ENCODE data around the gene DENND5A. TPM values are rescaled to one million over a fixed set of nuclear protein-coding genes. Genes with fewer than 3 reads are reported as not detected.

DENND5A gene
- total RNA-seq, 2 donors from 2014 or later: 22.1 to 31.3 TPM

DNA sequence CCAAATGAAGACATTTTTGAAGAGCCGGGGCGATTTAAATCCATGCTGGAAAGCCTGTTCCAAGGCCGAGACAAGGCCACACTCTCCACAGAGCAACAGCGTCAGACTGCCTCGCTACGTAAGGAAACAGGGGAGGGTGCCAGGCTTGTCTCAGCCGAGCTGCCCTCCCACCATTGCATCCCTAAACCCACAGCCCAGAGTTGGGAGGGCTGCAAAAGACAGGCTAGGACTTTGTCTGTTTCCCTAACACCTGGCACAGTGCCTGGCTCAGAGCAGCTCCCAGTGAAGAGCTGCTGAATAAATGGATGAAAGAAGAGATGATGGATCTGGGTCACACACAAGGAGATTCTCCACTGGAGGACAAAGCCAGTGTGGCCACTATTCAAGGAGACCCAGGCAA, 122.4 kb downstream of the DENND5A start:
- intact Hi-C loops (cut with DNase I): loop anchor here (5.0 kb wide), 1 partner anchor 125 kb away; no protein-coding TSS in a partner anchor
- ATAC-seq (no peak), DNase-seq (no peak)
- peaks cover 0 to 25% of the 10 kb centered on the region in 2 donors for H3K36me3 ChIP-seq (replicated peaks in 1 of 2; ENCODE audit: insufficient read depth in 1 of 2, low read depth in 2 of 2)
- H3K27ac ChIP-seq: no peak overlapping the region
- peaks cover 31% of the 10 kb centered on the region for H3K4me1 ChIP-seq
- no peaks in the 10 kb centered on the region for H3K27me3 ChIP-seq
- H3K9me3 ChIP-seq: no peaks in the 10 kb centered on the region
- TF ChIP-seq POLR2A (IDR thresholded peaks at IDR 0.05) (no peak), CTCF (IDR thresholded peaks at IDR 0.05) (no peak)
- no peak overlapping the region for H3K4me3 ChIP-seq
- 87 to 93% methylated on average over 7 of the region's 7 CpGs for WGBS, 2 donors

GRCh38 chr11:9141186-9141585, 124.0 kb downstream of the DENND5A start:
- ATAC-seq: no peak
- Histone ChIP-seq H3K4me1 (peaks cover 42% of the 10 kb centered on the region), H3K9me3 (no peaks in the 10 kb centered on the region), H3K27me3 (no peaks in the 10 kb centered on the region), H3K36me3 (replicated peaks in 1 of 2; ENCODE audit: insufficient read depth in 1 of 2, low read depth in 2 of 2) (peaks cover 0 to 19% of the 10 kb centered on the region in 2 donors), H3K27ac (no peak overlapping the region), H3K4me3 (no peak overlapping the region)
- WGBS, 2 donors: 82 to 96% methylated on average over 7 of the region's 7 CpGs
- no peak for TF ChIP-seq POLR2A (IDR thresholded peaks at IDR 0.05)
- no peak for TF ChIP-seq CTCF (IDR thresholded peaks at IDR 0.05)
- no peak for DNase-seq
- intact Hi-C loops (cut with DNase I): loop anchor here (5.0 kb wide), 1 partner anchor 124 kb away; no protein-coding TSS in a partner anchor

GRCh38 chr11:9139628-9140357, 125.4 kb downstream of the DENND5A start:
- H3K27ac ChIP-seq: peak overlapping the region; percentile 18 to 83 (median 72)
- H3K9me3 ChIP-seq: no peaks in the 10 kb centered on the region
- intact Hi-C loops (cut with DNase I): loop anchor here (5.0 to 10.0 kb wide), 2 partner anchors 75 to 122 kb away; no protein-coding TSS in a partner anchor
- peaks cover 0 to 17% of the 10 kb centered on the region in 2 donors for H3K36me3 ChIP-seq (replicated peaks in 1 of 2; ENCODE audit: insufficient read depth in 1 of 2, low read depth in 2 of 2)
- H3K4me1 ChIP-seq: peaks cover 42% of the 10 kb centered on the region
- H3K27me3 ChIP-seq: no peaks in the 10 kb centered on the region
- no peak for ATAC-seq
- no peak overlapping the region for H3K4me3 ChIP-seq
- 41 to 52% methylated on average over 6 to 7 of the region's 7 CpGs for WGBS, 2 donors
- DNase-seq: peak in 1 of 4 donors; percentile 14
- no peak for TF ChIP-seq POLR2A (IDR thresholded peaks at IDR 0.05)
- TF ChIP-seq CTCF (IDR thresholded peaks at IDR 0.05): no peak

DNA sequence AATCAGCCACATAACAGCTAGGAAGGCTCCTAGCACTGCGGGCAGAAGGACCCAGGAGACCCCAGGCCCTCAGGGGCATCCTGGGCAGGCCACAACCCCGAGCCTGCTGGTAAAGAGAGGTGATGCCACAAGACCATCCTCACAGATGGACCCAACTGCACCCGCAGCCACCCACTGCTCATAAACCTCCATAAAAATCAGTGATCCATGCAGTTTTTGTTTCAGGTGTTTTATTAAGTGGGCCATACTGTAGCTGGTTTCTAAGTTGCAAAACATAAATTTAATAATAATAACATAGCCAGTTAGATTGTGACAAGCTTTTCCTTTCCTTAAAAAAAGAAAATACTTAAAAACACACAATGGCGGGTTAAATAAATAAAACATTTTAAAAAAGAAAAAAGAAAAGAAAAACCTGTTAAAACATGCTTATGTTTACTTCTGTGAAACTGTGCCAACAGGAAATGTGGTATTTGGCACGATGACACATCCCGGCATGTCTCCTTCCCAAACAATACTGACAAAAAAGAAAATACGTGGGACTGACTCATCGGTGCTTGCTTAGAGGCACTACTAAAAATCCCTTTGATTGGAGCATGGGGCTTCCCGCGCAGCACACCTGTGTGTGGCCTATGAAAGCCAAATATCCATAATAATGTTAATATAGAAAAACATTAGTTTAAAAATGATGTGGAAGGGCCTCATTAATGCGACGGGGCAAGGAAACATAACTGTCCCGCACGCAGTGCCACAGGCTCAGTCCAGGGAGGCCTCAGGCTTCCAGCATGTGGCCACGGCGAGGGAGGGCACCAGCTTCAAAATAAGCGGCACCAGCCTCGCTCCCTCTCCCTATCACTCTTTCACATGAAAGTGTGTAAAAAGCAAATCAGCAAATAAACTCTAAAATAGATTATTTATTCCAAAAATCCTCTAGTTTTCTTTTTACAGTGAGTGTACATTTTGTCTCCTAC, 126.3 kb downstream of the DENND5A start:
- TF ChIP-seq CTCF (IDR thresholded peaks at IDR 0.05): no peak
- TF ChIP-seq POLR2A (IDR thresholded peaks at IDR 0.05): no peak
- ATAC-seq (peak; percentile 65), DNase-seq (peak; percentile 66 to 81 (median 76))
- peak overlapping the region; percentile 18 to 83 (median 72) for H3K27ac ChIP-seq
- no peak overlapping the region for H3K4me3 ChIP-seq
- H3K36me3 ChIP-seq (replicated peaks in 1 of 2; ENCODE audit: insufficient read depth in 1 of 2, low read depth in 2 of 2): peaks cover 0 to 12% of the 10 kb centered on the region in 2 donors
- WGBS, 2 donors: 37 to 47% methylated on average over 16 to 18 of the region's 18 CpGs
- no peaks in the 10 kb centered on the region for H3K9me3 ChIP-seq
- intact Hi-C loops (cut with DNase I): loop anchor here (10.0 kb wide), 1 partner anchor 74 kb away; no protein-coding TSS in a partner anchor
- H3K27me3 ChIP-seq: no peaks in the 10 kb centered on the region
- peaks cover 42% of the 10 kb centered on the region for H3K4me1 ChIP-seq

Measured in body of pancreas (tissue), 4 donors.